GM12892 (cell line): ENCODE data around the gene PRRX1.

Experiments used
- DNase-seq: peaks from one replicate; pipeline ENCODE4 v3.0.0; 2011; ENCODE audit not compliant: insufficient read length
- FAIRE-seq: peaks from 2 replicates; lab custom pipeline; 2011; peaks lifted over from hg19 to GRCh38; lab: Jason Lieb, UNC
- POLR2A ChIP-seq: IDR thresholded peaks from 2 replicates; pipeline ENCODE4 v1.6.1; 2011; ENCODE audit warnings: low read depth, low read length, control low read depth
- POLR2AphosphoS5 ChIP-seq: IDR thresholded peaks from 2 replicates; pipeline ENCODE4 v1.6.1; 2011; ENCODE audit warnings: low read depth, low read length, control low read depth
- TAF1 ChIP-seq: IDR thresholded peaks from 2 replicates; pipeline ENCODE4 v1.6.1; 2011; ENCODE audit warnings: low read depth, mild to moderate bottlenecking, control low read depth, low read length, borderline replicate concordance

PRRX1 gene

GRCh38 chr1:170666541-170667254 is 2.8 kb downstream of the PRRX1 start:
- no peak for DNase-seq
- no peak for FAIRE-seq
- no peak for TF ChIP-seq POLR2AphosphoS5
- no peak for TF ChIP-seq POLR2A
- no peak for TF ChIP-seq TAF1

GRCh38 chr1:170668209-170669106 is 4.5 kb downstream of the PRRX1 start:
- FAIRE-seq (no peak), DNase-seq (no peak)
- TF ChIP-seq POLR2A: no peak
- TF ChIP-seq TAF1: no peak
- no peak for TF ChIP-seq POLR2AphosphoS5

- FAIRE-seq: no peak
- DNase-seq: no peak
- no peak for TF ChIP-seq POLR2AphosphoS5
- no peak for TF ChIP-seq TAF1
- TF ChIP-seq POLR2A: no peak
Observed at GRCh38 chr1:170669107-170669445, 5.1 kb downstream of the PRRX1 start.

GRCh38 chr1:170669586-170670530 is 5.9 kb downstream of the PRRX1 start:
- TF ChIP-seq POLR2AphosphoS5 (no peak), POLR2A (no peak)
- DNase-seq (no peak), FAIRE-seq (no peak)

GRCh38 chr1:170670802-170671628 is 7.1 kb downstream of the PRRX1 start:
- DNase-seq (no peak), FAIRE-seq (no peak)
- TF ChIP-seq POLR2A (no peak), TAF1 (no peak), POLR2AphosphoS5 (no peak)

GRCh38 chr1:170671629-170671963 is 7.7 kb downstream of the PRRX1 start:
- no peak for TF ChIP-seq POLR2AphosphoS5
- no peak for TF ChIP-seq POLR2A
- no peak for TF ChIP-seq TAF1
- DNase-seq (no peak), FAIRE-seq (no peak)

- DNase-seq (no peak), FAIRE-seq (no peak)
- TF ChIP-seq POLR2A: no peak
- TF ChIP-seq POLR2AphosphoS5: no peak
- TF ChIP-seq TAF1: no peak
Observed at GRCh38 chr1:170672316-170672715, 8.4 kb downstream of the PRRX1 start.

- FAIRE-seq: no peak
Observed at GRCh38 chr1:170674239-170674638, 10.3 kb downstream of the PRRX1 start.

GRCh38 chr1:170674986-170675385 is 11.1 kb downstream of the PRRX1 start:
- no peak for TF ChIP-seq POLR2AphosphoS5
- no peak for FAIRE-seq
- no peak for DNase-seq

More at GRCh38 chr1:170674239-170674638, 10.3 kb downstream of the PRRX1 start:
- DNase-seq: no peak
- TF ChIP-seq TAF1 (no peak), POLR2A (no peak), POLR2AphosphoS5 (no peak)

- FAIRE-seq (no peak), DNase-seq (no peak)
- TF ChIP-seq POLR2A (no peak), TAF1 (no peak), POLR2AphosphoS5 (no peak)
Observed at GRCh38 chr1:170675865-170676264, 11.9 kb downstream of the PRRX1 start.

GRCh38 chr1:170676628-170677027 is 12.7 kb downstream of the PRRX1 start:
- DNase-seq (no peak), FAIRE-seq (no peak)
- TF ChIP-seq POLR2A (no peak), TAF1 (no peak)
